NCI-H748 treated with DMSO at 0.1 percent for 48 hours (cell line): Measurements from ENCODE around the gene ERN1.
"Not testable (repeated sequence)": the region's sequence is repeated elsewhere in the genome, so short reads cannot be mapped to it uniquely, and the experiment has no call there.

Experiments used
- DNase-seq: peaks from one replicate; lab custom pipeline; 2025; lab: John Stamatoyannopoulos, UW

Gene ERN1

DNA sequence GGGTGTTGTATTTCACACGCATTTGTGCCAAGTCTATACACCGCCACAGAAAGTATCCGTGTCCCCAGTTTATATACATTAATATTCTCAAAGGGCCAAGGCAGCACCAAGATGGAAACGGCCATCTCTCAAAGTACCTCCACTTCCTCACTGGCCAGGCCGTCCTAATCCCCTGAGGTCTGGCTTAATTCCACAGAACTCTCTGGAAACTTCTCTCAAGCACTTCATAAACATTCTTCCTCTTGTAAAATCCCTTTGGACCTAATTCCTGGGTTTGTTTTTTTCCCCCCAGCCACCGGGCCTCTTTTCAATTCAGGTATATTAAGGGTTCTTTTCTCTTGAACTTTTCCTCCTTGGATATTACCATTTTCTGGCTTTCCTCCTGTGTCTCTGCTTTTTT is 5.1 kb upstream of the ERN1 start:
- no peak for DNase-seq

DNA sequence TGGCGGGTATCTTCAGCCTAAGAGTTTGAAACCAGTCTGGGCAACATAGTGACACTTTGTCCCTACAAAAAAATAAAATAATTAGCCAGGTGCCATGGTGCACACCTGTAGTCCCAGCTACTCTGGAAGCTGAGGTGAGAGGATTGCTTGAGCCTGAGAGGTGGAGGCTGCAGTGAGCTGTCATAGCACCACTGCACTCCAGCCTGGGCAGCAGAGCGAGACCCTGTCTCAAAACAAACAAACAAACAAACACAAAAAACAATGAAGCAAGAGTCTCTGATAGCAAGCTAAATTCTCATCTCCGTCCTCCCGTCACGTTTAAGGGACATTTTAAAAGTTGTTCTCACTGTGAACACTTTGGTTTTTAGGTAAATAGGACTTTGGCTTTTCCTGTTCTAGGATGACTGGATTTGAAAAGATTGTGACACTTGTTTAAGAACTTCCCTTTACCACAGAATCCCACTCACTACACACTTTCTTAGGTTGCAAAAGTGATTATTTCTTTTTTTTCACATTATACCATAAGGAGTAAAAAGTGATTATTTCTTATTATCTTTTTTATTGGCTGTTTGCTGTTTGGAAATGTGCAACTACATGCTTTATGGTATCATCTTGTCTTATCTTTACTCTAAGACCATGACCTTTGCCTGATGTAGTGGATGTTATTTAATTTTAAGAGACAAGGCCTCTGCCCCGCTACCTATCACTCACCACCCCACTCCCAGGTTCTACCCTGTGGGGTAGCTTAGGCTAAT is 4.4 kb upstream of the ERN1 start:
- DNase-seq, result no peak

DNA sequence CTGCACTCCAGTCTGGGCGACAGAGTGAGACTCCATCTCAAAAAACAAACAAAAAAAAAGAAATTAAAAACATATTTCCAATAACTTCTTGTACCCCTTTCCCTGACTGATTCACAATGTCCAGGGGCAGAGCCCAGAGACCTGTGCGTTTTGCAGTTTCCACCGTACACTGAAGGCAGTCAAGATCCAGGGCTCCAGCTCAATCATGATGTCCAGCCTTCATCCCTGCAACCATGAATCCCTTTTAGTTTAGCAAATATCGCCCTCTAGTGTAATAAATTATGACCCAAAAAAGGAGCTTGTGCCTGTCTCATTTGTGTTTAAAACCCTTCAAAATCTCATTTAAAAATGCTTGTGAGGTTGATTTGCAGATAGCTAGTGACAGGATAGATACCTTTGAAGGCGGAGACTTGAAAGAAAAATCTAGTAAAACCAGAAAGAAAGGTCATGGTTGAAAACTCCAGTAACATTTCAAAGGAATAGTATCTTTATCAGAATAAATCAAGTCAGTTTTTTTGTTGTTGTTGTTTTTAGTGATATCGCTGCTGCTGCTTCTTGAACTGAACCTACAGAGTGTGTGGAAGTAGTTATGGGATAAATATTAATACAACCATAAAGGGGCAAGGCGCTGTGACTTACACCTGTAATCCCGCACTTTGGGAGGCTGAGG is 3.7 kb upstream of the ERN1 start:
- DNase-seq, result peak; percentile 75

DNA sequence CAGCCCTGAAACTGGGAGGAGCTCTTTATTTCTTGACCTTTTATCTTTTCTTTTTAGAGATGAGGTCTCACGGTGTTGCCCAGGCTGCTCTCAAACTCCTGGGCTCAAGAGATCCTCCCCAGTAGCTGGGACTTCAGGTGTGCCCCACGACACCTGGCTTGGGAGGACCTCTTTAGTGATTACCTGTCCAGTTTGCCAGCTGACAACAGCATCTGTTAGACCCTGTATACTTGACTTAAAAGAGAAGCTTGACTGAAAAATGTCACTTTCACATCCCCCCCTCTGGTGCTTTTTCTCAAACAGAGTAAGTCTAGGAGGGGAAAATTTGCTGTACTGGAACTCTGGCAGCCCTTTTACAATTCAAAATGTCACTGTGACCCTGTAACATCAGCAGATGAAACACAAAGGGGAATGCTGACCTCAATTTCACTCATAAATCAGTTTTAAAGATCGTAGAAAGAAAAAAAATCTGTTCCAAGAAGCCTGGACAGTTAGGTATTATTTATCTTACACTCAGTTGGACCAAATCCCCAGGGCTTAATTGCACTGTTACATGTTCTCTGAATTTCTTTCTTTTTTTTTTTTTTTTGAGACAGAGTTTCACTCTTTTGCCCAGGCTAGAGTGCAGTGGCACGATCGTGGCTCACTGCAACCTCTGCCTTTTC is 1.8 kb upstream of the ERN1 start:
- DNase-seq, result no peak

DNA sequence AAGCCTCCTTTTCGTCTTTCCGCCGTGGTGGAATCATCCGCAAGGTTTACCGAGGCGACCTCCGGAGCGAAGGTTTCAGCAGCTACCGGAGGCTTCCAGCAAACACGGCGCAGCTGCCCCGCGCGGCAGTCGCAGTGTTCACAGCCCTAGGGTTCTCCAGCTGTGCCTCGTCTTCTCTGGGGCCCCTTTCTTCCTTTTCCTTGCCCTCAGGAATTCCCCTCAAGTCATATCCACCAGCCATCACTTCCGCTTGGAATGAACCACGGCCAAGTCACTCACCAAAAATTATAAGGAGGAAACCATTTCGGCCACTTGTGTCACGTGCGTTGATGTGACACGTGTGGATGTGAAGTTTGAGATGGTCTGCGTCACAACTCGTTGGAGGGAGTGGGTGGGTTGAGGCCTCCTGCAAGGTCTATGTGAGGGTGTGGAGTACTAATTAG is 636 bp upstream of the ERN1 start:
- DNase-seq, result no peak

DNA sequence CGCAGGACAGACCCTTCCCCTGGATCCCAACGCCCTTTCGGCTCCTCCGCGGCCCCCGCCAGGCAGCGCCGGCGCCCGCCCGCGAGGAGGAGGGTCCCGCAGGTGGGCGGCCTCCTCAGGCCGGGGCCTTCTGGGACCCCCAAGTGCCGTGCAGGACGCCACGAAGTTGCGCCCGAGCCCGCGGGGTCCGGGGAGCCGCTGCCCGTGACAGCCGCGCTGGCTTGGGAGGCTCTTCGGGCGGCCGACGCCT is 504 bp downstream of the ERN1 start:
- DNase-seq, result no peak

DNA sequence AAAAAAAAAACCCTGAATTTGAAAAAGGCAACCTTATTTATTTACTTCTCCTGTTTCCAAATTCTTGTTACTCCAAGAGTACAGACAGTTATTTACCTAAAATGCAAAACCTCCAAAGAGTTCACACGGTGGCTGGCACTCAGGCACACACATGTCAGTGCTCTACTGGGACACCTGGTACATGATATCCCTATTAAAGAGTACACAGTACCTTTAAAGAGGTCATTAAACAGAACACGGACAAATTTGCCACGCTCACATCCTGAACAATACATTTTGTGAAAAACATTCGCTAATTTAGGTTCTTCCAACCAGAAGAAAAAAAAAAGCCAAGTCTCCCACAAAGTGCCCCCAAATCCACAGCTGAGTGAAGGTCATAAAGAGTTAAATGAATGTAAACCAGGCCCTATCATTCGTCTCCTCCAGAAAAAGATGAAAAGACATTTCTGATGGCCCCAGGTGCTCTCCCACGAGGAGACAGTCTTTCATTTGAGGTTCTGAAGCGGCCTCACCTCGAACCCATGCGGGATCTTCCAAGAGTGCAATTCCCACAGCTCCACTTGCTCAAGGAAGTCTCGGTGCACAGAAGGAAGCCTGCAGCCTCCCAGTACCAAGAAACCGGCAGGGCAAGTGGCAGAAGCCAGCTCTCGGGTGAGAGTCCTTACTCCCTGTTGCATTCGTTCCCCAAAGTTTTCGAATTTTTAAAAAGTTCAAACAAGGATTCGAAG is 993 bp downstream of the ERN1 start:
- DNase-seq, result no peak

DNA sequence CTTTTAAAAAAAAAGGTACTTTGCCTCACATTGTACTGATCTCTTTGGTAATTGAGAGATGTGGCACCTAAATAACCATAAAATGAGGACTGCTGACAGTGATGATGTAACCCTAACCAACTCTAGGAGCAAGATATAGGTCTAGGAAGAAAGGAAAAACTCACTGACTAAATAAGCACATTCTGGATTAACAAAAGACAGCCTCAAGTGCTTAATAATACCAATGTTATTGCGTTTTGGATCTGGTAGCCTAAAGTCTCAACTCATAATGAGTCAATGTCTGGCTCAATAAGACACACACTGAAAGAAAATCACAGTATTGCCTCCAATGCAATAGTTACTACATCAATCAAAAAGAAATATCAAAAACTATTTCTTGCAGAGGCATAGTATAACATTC is 3.0 kb downstream of the ERN1 start:
- DNase-seq, result no peak

DNA sequence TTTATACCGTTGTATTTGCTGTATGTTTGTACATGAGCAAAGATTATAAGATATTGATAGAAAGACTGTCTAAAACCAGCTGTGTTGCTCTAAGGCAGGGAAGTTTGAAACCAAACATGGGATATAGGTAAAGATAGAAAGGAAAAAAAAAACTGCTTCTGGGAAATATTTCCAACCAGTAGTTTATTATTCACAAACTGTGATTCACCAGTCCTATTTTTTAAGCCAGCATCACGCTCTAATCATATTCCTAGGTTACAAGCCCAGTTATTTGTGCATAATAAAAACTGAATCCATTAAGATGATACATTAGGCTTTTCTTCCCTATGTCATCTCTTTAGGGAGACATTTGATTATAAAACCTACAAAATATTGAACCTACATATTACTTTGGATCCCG is 4.0 kb downstream of the ERN1 start:
- DNase-seq, result no peak

DNA sequence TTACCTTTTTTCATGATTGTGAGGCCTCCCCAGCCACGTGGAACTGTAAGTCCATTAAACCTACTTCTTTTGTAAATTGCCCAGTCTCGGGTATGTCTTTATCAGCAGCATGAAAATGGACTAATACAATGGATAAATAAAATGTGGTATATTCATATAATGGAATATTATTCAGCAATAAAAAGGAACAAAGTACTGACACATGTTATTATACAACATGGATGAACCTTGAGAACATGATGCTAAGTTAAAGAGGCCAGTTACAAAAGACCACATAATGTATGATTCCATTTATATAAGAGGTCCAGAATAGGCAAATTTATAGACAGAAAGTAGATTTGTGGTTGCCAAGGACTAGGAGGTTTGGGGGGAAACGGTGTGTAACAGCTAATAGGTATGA is 5.3 kb downstream of the ERN1 start:
- no peak for DNase-seq

DNA sequence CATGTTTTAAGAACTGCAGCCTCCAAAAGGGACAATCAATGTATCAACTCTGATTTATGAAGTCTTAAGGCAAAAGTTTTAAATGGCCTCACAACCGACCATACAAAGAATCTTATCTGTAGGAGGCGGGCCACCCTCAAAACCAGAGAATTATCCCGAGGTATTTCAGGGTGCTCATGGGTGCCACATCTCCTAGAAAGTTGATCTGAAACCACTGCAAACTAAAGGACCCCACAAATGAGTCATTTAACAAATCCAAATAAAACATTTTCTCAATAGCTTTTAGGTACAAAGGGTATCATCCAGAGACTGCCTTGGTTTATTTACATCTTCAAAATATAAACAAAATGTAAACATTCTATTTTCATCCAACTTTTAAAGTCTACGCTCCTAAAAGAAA is 6.8 kb downstream of the ERN1 start:
- DNase-seq, result no peak

DNA sequence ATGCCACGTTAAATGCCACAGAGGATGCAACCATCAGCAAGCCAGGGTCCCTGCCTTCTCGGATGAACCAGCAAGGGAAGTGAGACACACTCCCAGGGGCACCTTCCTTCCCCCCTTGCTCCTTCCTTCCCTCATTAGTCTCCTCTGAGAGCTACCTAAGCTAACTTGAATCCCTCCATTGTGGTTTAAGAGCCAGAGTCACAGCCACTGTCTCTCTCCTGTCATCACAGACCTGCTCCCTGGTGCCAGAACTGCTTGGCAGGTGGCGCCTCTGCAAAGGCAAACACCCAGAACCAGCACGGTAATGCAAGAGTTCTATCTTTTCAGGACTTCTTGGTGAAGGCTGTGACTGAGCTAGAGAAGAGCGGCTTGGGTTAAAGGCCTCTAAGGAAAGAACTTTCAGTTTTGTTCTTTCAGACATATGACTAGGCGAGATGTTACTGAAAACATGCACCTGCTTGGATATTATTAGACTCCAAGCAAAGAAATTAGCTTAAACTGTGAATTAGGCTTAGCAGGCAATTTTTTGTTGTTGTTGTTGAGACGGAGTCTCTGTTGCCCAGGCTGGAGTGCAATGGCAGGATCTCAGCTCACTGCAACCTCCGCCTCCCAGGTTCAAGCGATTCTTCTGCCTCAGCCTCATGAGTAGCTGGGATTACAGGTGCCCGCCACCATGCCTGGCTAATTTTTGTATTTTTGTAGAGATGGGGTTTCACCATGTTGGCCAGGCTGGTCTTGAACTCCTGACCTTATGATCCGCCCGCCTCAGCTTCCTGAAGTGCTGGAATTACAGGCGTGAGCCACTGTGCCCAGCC is 8.8 kb downstream of the ERN1 start:
- not testable (repeated sequence) for DNase-seq

DNA sequence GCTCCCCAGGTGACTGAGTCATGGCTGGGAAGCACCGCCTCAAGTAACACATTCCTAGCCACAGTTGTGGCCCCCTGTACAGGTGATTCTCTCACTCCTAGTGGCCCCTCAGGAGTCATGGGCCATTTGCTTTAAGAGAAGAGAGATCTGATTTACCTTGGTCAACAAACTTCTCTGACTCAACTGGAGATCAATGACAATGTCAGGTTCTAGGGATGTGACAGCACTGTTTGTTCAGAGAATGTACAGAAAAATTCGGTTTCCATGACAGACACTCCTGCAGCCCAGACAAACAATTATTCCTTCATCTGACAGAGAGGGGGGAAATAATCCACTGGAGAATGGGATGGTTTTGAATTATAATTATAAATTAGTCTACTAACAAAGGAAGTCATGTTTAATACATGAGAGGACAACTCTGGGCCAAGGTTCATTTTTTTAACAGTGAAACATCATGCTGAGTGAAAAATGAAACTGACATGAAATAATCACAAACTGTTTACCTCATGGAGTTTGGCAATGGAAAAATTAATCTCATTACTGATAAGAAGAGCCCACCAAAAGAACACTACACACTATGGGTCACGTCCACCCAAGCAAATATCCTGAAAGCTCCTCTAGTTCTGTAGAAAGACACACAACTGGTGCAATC is 9.7 kb downstream of the ERN1 start:
- DNase-seq, result no peak

DNA sequence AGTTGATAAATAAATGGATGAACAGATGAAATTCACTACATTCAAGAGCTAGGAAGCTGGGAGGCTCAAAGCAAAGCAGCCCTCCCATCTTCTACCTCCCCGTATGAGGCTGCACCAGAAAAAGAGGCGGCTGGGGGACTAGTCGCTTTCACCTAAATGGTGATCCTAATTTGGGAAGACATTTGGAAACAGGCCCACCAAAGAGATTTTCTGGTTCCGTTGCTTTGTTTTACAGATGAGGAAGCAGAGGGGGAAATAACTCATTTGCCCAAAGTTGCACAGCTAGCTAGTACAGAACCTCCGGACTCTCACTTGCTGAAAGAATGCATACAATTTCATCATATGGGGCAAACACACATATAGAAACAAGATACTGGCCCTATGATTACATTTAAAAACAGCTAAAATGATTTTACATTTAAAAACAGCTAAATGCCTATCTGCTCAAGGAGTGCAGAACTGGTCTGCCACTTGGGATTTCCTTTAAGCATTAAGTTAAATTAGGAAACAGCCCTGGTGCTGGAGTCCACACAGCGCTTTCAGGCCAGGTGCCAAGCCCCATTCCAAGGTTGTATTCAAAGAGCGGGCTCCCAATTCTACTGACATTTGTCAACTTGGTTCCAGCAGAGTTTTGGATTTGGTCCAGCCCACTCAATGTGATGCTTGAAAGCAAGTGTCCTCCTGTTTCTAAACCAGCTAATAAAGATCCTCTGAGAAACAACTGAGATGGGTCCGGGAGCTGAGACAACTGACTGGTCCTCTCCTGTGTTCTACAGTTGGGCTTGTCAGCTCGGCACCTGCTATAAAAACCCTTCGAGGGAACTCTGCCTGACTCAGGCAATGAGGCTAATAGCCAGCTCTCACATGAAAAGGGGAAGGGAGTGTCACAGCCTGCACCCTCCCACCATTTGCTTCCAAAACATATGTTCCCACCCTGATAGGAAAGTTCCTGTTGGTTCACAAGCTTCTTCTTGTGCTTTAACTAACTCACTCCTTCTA is 11.7 kb downstream of the ERN1 start:
- DNase-seq, result no peak

DNA sequence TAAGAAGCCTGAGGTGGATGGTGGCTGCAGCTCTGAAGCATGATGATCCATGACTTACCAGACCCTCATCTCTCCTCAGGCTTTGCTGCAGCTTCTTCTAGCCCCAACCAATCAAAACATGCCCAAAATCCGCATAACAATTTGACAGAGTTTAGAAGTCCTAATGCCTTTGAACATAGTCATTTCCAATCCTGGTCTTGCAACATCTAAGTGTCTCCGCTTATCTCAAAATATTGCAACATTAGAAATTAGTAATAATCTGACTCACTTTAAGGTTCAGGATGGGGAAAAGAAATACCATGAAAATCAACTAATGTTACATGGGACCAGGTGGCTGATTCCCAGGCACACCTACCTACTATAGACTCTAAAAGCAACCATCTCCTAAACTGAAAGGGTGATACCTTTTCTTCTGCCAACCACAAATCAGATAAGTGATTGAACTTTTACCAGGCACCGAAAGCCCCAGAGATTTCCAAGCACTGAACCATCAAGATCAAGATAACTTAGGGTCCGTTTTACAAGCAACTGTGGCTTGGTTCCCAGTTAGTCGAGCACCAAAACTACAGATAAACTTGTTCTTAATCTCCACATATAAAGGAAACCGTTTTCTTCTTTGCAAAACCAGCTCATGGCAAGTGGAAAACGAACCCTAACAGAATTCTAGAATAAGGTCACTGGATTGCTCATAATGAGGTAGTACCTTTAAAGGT is 14.0 kb downstream of the ERN1 start:
- DNase-seq, result no peak

DNA sequence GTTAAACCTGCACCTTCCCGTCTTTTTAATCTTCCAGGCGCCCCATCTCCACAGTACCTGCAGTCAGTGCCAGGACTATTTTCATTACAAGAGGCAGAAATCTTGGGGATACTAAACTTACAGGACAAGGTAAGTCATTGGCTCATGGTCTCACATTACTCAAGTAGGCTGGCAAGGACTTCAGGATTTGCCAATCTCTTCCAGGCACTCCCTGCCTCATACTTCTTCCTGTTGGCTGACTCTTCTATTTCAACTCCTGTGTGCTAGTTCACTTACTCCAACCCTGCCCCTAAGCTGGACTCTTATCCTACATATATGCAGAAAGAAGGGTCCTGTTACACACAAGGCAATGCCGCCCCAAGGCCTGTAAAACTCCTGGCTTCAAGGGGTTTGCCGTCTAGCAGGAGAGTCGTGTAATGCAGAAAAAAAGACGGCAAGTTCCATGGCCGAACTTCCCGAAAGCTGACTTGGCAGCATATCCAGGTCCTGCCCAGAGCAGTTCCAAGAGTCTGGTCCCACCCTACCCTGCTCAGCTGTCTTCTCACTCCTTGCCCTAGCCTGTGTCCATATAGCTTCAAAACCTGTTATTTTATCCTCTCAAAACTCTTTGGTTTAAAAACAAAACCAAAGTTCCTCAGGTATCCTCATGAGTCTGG is 14.8 kb downstream of the ERN1 start:
- DNase-seq, result no peak

DNA sequence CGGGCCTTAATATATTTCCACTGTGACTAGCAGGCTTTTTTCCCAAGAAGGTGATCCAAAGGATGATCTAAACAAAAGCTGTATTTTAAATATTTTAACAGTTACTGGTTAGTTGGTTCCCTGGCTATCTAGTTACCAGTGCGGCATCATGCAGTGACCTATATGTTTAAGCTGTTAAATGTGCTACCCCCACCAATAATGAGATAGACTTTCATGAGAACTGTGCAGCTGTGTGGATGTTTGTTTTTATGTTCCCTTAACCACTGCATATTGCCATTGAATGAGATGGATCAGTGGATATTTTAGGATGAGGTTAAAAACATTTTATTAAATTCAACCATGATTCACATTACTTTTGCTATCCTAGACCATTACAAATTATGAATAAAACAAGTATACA is 16.9 kb downstream of the ERN1 start:
- DNase-seq, result no peak

DNA sequence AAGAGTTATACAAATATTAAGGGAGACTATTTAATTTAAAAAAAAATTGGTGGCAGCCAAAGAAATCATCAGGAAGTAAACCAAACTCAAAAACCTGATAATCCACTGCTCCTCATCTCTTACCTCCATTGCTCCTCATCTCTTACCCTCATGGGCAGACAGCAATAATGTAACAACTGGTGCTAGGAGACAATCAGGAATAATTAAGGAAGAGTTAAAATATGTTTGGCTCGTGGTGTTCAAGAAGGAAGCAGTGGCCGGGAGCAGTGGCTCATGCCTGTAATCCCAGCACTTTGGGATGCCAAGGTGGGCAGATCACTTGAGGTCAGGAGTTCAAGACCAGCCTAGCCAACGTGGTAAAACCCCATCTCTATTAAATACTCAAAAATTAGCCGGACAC is 18.1 kb downstream of the ERN1 start:
- no peak for DNase-seq
